GM12873 (cell line): Measurements from ENCODE around the gene CCL4L2.
"Not testable (repeated sequence)": the region's sequence is repeated elsewhere in the genome, so short reads cannot be mapped to it uniquely, and the experiment has no call there.

Source experiments
- TF ChIP-seq, protein P1 (sequence below): IDR thresholded peaks from 2 replicates; pipeline ENCODE4 v1.5.1; 2012; ENCODE audit warnings: low read depth, mild to moderate bottlenecking, moderate library complexity, low read length, control low read depth; ENCODE audit not compliant: insufficient read depth; ENCODE audit errors: missing control alignments

CCL4L2 gene

DNA sequence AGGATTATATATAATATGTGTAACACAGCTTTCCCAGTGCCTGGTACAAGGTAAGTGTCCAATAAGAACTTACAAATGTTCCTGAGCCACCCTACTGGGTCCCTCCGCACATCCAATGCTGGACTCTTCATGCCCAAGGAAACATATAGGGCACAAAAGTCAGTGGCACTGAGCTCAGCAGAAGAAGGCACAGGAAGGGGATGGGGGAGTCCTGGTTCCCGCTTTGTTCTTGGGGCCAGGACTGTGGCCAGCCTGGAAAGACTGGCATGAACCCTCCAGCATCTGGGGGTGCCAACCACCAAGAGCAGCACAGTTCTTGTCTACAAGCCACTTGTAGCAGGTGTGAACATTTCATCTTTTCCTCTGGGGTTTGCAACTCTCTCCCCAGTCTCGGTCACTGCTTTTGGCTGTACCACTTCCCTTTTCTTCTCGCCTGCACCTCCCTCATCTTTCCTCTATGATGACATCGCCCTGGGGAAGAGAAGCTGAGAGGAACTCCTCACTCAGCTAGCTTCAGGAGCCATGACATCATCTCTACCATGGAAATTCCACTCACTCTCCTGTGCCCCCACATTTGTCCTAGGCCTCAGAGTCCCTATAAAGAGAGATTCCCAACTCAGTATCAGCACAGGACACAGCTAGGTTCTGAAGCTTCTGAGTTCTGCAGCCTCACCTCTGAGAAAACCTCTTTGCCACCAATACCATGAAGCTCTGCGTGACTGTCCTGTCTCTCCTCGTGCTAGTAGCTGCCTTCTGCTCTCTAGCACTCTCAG is at the start of gene CCL4L2:
CCL4L2 (plus strand) TSS at position 625 of the 773 bp plus-strand sequence.
- TF ChIP-seq, protein P1, sequence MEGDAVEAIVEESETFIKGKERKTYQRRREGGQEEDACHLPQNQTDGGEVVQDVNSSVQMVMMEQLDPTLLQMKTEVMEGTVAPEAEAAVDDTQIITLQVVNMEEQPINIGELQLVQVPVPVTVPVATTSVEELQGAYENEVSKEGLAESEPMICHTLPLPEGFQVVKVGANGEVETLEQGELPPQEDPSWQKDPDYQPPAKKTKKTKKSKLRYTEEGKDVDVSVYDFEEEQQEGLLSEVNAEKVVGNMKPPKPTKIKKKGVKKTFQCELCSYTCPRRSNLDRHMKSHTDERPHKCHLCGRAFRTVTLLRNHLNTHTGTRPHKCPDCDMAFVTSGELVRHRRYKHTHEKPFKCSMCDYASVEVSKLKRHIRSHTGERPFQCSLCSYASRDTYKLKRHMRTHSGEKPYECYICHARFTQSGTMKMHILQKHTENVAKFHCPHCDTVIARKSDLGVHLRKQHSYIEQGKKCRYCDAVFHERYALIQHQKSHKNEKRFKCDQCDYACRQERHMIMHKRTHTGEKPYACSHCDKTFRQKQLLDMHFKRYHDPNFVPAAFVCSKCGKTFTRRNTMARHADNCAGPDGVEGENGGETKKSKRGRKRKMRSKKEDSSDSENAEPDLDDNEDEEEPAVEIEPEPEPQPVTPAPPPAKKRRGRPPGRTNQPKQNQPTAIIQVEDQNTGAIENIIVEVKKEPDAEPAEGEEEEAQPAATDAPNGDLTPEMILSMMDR = not testable (repeated sequence)

DNA sequence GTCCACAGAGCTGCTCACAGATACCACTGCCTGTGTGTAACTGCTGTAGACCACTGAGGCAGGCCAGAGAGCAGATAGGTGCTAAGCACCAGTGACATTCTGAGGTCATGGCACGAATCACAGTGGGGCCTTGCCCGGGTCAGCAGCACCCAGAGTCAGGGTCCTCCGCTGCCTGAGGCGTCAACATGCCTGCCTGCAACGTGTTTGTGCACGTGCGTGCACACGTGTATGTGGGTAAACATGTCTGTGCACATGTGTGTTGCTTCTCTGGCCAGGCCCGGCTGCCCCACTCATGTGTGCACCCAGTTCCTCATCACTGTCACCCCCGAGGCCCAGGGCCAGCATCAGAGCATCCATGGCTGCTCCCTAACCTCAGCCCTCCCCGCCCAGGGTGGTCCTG is 34.3 kb upstream of the CCL4L2 start, which contains the start of gene TBC1D3B:
TBC1D3B (minus strand) TSS at position 101 of the 400 bp plus-strand sequence. CDS start 1,586 bp downstream, outside the sequence.
- TF ChIP-seq, protein P1 = not testable (repeated sequence)

DNA sequence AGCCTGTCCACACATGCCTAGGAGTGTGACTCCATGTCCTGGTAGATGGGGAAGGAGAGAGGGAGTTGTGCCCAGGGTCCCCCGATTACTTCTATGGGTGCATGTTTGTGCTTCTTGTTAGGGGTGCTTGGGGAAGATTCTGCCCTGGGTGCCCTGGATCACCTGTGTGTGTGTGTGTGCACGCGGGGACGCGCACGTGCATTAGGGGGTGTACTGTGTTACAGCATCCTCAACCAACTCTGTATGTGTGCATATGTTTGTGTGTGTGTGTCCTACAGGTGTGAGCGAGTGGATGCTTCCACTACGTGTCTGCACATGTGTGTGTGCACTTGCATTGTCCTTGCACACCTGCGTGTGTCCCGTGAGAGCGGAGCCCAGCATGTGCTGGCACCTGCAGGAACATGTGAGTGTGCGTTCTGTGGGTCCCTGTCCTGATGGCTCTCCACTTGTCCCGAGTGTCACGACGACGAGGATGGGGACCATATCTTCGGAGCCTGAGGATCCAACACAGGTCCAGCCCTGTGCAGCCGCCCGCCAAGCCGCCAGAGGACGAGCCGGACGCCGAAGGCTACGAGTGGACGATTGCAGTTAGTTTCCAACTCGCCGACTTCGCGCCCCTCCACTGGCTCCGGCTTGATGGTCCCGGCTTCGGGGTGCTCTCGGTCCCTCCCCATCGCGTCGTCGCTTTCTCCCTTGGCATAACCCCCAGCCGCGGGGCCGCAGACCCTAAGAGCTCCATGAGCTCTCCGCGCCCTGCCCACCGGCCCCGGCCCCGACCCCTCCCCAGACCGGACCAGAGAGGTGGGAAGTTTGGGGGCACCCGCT is 28.5 kb upstream of the CCL4L2 start:
- TF ChIP-seq, protein P1 = no peak

DNA sequence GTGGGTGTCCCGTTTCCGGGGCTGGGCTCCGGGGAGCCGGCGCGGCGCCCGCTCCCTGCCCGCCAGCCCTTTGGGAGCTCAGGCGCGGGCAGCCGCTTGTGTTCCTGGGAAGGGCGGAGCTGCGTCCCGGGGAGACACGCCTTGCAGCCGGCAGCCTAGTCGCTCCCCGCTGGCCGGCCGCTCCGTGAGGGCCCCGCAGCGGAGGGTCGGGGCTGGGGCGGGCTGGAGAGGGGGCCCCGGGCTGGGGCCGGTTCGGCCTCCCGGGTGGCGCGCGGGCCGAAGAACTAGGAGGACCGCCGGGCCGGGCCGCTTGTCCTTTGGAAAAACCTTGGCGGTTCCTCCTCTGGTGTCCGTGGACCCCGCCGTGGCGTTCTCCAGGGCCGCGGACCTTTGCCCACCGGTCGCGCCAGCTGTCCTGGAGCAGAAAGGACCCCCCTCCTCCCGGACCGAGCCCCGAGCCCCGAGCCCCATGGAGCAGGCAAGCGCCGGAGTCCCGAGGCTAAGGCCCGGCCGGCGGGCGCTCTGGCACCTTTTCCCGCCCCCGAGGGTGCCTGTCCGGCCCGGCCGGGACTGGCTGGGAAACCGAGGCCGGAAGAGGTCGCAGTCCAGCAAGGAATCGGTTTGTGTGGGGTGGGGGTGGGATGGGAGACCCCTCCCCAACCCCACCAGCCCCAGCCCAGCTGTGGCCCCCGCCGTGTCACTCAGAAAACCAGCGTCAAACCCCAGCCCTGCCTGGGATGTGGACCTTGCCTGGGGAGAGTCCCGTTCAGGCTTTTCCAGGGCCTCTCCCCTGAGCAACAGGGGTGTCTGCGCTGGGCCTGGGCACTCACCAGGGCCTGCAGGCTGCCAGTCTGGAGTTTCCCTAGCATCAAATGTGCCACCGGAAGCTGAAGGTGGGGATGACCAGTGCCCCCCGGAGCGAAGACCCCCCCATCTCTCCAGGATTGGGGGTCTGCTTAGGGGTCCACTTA is 27.6 kb upstream of the CCL4L2 start:
- TF ChIP-seq, protein P1 = no peak

DNA sequence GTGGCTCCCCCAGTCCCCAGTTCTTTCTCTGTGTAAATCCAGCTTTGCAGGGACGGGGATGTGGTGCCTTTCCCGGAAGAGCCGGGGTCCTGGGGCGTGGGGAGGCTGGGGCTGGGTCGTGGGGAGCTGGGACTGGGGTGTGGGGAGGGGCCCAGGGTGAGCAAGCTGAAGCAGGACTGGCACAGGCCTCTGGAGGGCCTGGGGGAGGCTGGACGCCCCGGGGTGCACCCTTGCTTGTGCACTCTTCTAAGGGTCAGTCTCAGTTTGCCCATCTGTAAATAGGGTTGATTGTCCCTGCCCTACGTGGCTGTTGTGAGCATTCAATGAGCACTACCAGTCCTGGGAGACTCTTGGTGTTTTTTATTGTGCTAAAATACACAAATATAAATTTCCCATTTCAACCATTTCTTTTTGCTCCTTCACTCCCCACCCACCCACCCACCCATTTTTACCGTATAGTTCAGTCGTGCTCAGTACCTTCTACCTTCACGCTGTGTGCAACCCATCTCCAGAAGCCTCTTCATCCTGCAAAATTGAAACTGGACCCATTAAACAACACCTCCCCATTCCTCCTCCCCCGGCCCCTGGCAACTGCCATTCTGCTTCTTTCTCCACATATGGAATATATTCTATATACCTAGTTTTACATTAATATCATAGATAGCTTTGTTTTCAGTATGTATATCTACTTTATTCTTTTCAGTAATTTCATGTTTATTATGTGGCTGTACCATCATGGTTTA is 26.7 kb upstream of the CCL4L2 start:
- TF ChIP-seq, protein P1 = no peak

DNA sequence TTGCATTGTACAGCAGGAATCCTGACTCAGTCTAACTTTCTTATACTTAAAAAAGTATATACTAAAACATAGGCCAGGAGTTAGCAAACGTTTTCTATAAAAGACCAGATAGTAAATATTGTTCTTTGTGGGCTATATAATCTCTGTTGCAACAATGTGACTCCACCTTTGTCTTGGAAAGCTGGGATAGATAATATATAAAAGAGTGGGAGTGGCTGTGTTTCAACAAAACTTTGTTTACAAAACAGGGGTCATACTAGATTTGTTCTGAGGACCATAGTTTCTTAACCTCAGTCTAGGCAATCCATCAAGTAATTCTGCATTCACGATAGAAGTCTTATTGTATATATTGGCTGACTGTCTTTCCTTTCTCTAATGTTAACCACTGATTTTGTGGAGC is 25.4 kb upstream of the CCL4L2 start:
- TF ChIP-seq, protein P1 = no peak
